Activated naive CD4-positive, alpha-beta T cell treated with anti-CD3 and anti-CD28 coated beads, Interleukin-2, amount 10 ng/mL, durations not matched to agents 7 days and 5 days (primary cell): ENCODE data around the gene CALN1.

Source experiments
- CTCF ChIA-PET: fragments of 350-600 bp; sonication (Branson Sonifier 250); formaldehyde crosslinking; loops from one replicate; lab custom pipeline; 2021; ENCODE audit warnings: antibody characterized with exemption; lab: Charles Lee
- DNase-seq: peaks from one replicate; pipeline ENCODE4 v3.0.0-alpha.2; 2020
- H3K27ac Mint-ChIP-seq: one replicate; pipeline ENCODE4 v1.8.0; 2021; ENCODE audit warnings: mild to moderate bottlenecking, moderate library complexity, mixed read lengths
- H3K27me3 Mint-ChIP-seq: one replicate; pipeline ENCODE4 v1.8.0; 2021; ENCODE audit warnings: mild to moderate bottlenecking, mixed read lengths
- H3K36me3 Mint-ChIP-seq: one replicate; pipeline ENCODE4 v1.8.0; 2021; ENCODE audit warnings: mixed read lengths
- H3K4me1 Mint-ChIP-seq: one replicate; pipeline ENCODE4 v1.8.0; 2021; ENCODE audit warnings: mixed read lengths
- H3K4me3 Mint-ChIP-seq: one replicate; pipeline ENCODE4 v1.8.0; 2021; ENCODE audit warnings: mild to moderate bottlenecking, moderate library complexity, mixed read lengths
- H3K9me3 Mint-ChIP-seq: one replicate; pipeline ENCODE4 v1.8.0; 2021; ENCODE audit warnings: mixed read lengths

The CALN1 gene

GRCh38 chr7:72187179-72187578 is 225.0 kb downstream of the CALN1 start:
- peaks cover 32% of the 10 kb centered on the region for H3K9me3 Mint-ChIP-seq
- H3K27me3 Mint-ChIP-seq, result no peaks in the 10 kb centered on the region
- H3K4me1 Mint-ChIP-seq, result no peaks in the 10 kb centered on the region
- no peaks in the 10 kb centered on the region for H3K36me3 Mint-ChIP-seq
- H3K27ac Mint-ChIP-seq, result no peak overlapping the region
- no peak for DNase-seq
- no peak overlapping the region for H3K4me3 Mint-ChIP-seq
- CTCF ChIA-PET, result no interaction called here

GRCh38 chr7:72183835-72184234 is 228.3 kb downstream of the CALN1 start:
- no peaks in the 10 kb centered on the region for H3K36me3 Mint-ChIP-seq
- peaks cover 34% of the 10 kb centered on the region for H3K9me3 Mint-ChIP-seq
- H3K4me1 Mint-ChIP-seq, result no peaks in the 10 kb centered on the region
- no peak overlapping the region for H3K4me3 Mint-ChIP-seq
- H3K27ac Mint-ChIP-seq, result no peak overlapping the region
- no peak for DNase-seq
- H3K27me3 Mint-ChIP-seq, result no peaks in the 10 kb centered on the region
- CTCF ChIA-PET, result no interaction called here

- CTCF ChIA-PET, result no interaction called here
- no peak for DNase-seq
- H3K9me3 Mint-ChIP-seq, result peaks cover 31% of the 10 kb centered on the region
- no peaks in the 10 kb centered on the region for H3K36me3 Mint-ChIP-seq
- no peaks in the 10 kb centered on the region for H3K4me1 Mint-ChIP-seq
- H3K27me3 Mint-ChIP-seq, result no peaks in the 10 kb centered on the region
- no peak overlapping the region for H3K4me3 Mint-ChIP-seq
- no peak overlapping the region for H3K27ac Mint-ChIP-seq
Observed at GRCh38 chr7:72182036-72182435, 230.1 kb downstream of the CALN1 start.

- no peak overlapping the region for H3K4me3 Mint-ChIP-seq
- no peaks in the 10 kb centered on the region for H3K27me3 Mint-ChIP-seq
Observed at GRCh38 chr7:72176875-72177274, 235.3 kb downstream of the CALN1 start.

GRCh38 chr7:72170475-72170874 is 241.7 kb downstream of the CALN1 start:
- Mint-ChIP-seq H3K27me3 (no peaks in the 10 kb centered on the region), H3K4me1 (no peaks in the 10 kb centered on the region), H3K27ac (no peak overlapping the region), H3K36me3 (no peaks in the 10 kb centered on the region), H3K4me3 (no peak overlapping the region), H3K9me3 (peaks cover 19% of the 10 kb centered on the region)
- CTCF ChIA-PET, result no interaction called here
- DNase-seq, result no peak

More at GRCh38 chr7:72176875-72177274, 235.3 kb downstream of the CALN1 start:
- no peak overlapping the region for H3K27ac Mint-ChIP-seq
- CTCF ChIA-PET, result interaction anchor here (0.6 kb wide), 1 partner anchor 237 kb away, joined by 4 read pairs; no protein-coding TSS in a partner anchor
- H3K36me3 Mint-ChIP-seq, result no peaks in the 10 kb centered on the region
- no peaks in the 10 kb centered on the region for H3K4me1 Mint-ChIP-seq
- peaks cover 22% of the 10 kb centered on the region for H3K9me3 Mint-ChIP-seq
- no peak for DNase-seq

- DNase-seq, result no peak
- Mint-ChIP-seq H3K27ac (no peak overlapping the region), H3K4me1 (no peaks in the 10 kb centered on the region), H3K9me3 (peaks cover 35% of the 10 kb centered on the region), H3K4me3 (no peak overlapping the region), H3K27me3 (no peaks in the 10 kb centered on the region), H3K36me3 (no peaks in the 10 kb centered on the region)
- CTCF ChIA-PET, result no interaction called here
Observed at GRCh38 chr7:72163271-72163670, 248.9 kb downstream of the CALN1 start.

GRCh38 chr7:72161534-72161933 is 250.6 kb downstream of the CALN1 start:
- CTCF ChIA-PET, result no interaction called here
- H3K27ac Mint-ChIP-seq, result no peak overlapping the region
- H3K36me3 Mint-ChIP-seq, result no peaks in the 10 kb centered on the region
- no peaks in the 10 kb centered on the region for H3K27me3 Mint-ChIP-seq
- no peak for DNase-seq
- peaks cover 41% of the 10 kb centered on the region for H3K9me3 Mint-ChIP-seq
- no peak overlapping the region for H3K4me3 Mint-ChIP-seq
- H3K4me1 Mint-ChIP-seq, result no peaks in the 10 kb centered on the region

GRCh38 chr7:72159911-72160310 is 252.2 kb downstream of the CALN1 start:
- Mint-ChIP-seq H3K4me3 (no peak overlapping the region), H3K27ac (no peak overlapping the region), H3K4me1 (no peaks in the 10 kb centered on the region), H3K36me3 (no peaks in the 10 kb centered on the region), H3K9me3 (peaks cover 30% of the 10 kb centered on the region), H3K27me3 (no peaks in the 10 kb centered on the region)
- DNase-seq, result no peak
- CTCF ChIA-PET, result no interaction called here

- no peak for DNase-seq
- Mint-ChIP-seq H3K36me3 (no peaks in the 10 kb centered on the region), H3K27ac (no peak overlapping the region), H3K9me3 (peaks cover 12% of the 10 kb centered on the region), H3K4me1 (no peaks in the 10 kb centered on the region), H3K27me3 (no peaks in the 10 kb centered on the region), H3K4me3 (no peak overlapping the region)
- CTCF ChIA-PET, result no interaction called here
Observed at GRCh38 chr7:72156671-72157070, 255.5 kb downstream of the CALN1 start.

GRCh38 chr7:72153132-72153512 is 259.0 kb downstream of the CALN1 start:
- no peak overlapping the region for H3K27ac Mint-ChIP-seq
- CTCF ChIA-PET, result no interaction called here
- H3K36me3 Mint-ChIP-seq, result no peaks in the 10 kb centered on the region
- peaks cover 15% of the 10 kb centered on the region for H3K9me3 Mint-ChIP-seq
- H3K4me1 Mint-ChIP-seq, result no peaks in the 10 kb centered on the region
- no peak for DNase-seq
- no peaks in the 10 kb centered on the region for H3K27me3 Mint-ChIP-seq
- H3K4me3 Mint-ChIP-seq, result no peak overlapping the region

GRCh38 chr7:72152161-72153131 is 259.7 kb downstream of the CALN1 start:
- Mint-ChIP-seq H3K4me1 (no peaks in the 10 kb centered on the region), H3K4me3 (no peak overlapping the region), H3K27ac (no peak overlapping the region), H3K36me3 (no peaks in the 10 kb centered on the region), H3K27me3 (no peaks in the 10 kb centered on the region), H3K9me3 (peaks cover 15% of the 10 kb centered on the region)
- DNase-seq, result no peak
- CTCF ChIA-PET, result interaction anchor here (0.6 kb wide), 1 partner anchor 499 kb away, joined by 3 read pairs; no protein-coding TSS in a partner anchor

- H3K36me3 Mint-ChIP-seq, result no peaks in the 10 kb centered on the region
- H3K4me1 Mint-ChIP-seq, result no peaks in the 10 kb centered on the region
- H3K9me3 Mint-ChIP-seq, result peaks cover 25% of the 10 kb centered on the region
- DNase-seq, result no peak
- no peak overlapping the region for H3K27ac Mint-ChIP-seq
- CTCF ChIA-PET, result no interaction called here
- H3K27me3 Mint-ChIP-seq, result no peaks in the 10 kb centered on the region
- H3K4me3 Mint-ChIP-seq, result no peak overlapping the region
Observed at GRCh38 chr7:72140566-72140965, 271.6 kb downstream of the CALN1 start.

- Mint-ChIP-seq H3K27ac (no peak overlapping the region), H3K4me1 (no peaks in the 10 kb centered on the region), H3K9me3 (peaks cover 33% of the 10 kb centered on the region), H3K36me3 (no peaks in the 10 kb centered on the region), H3K27me3 (no peaks in the 10 kb centered on the region), H3K4me3 (no peak overlapping the region)
- DNase-seq, result no peak
- CTCF ChIA-PET, result no interaction called here
Observed at GRCh38 chr7:72127136-72127535, 285.0 kb downstream of the CALN1 start.

- Mint-ChIP-seq H3K4me3 (no peak overlapping the region), H3K4me1 (no peaks in the 10 kb centered on the region), H3K27me3 (no peaks in the 10 kb centered on the region), H3K27ac (no peak overlapping the region), H3K36me3 (no peaks in the 10 kb centered on the region), H3K9me3 (peaks cover 27% of the 10 kb centered on the region)
- DNase-seq, result no peak
- CTCF ChIA-PET, result no interaction called here
Observed at GRCh38 chr7:72123913-72124312, 288.2 kb downstream of the CALN1 start.

GRCh38 chr7:72118366-72118765 is 293.8 kb downstream of the CALN1 start:
- no peak overlapping the region for H3K27ac Mint-ChIP-seq
- H3K9me3 Mint-ChIP-seq, result peaks cover 23% of the 10 kb centered on the region
- CTCF ChIA-PET, result no interaction called here
- H3K27me3 Mint-ChIP-seq, result no peaks in the 10 kb centered on the region
- no peak overlapping the region for H3K4me3 Mint-ChIP-seq
- no peak for DNase-seq
- no peaks in the 10 kb centered on the region for H3K36me3 Mint-ChIP-seq
- no peaks in the 10 kb centered on the region for H3K4me1 Mint-ChIP-seq
